HG03060 (cell line): ENCODE results near the gene HACD4.
"Not testable (repeated sequence)": the region's sequence is repeated elsewhere in the genome, so short reads cannot be mapped to it uniquely, and the experiment has no call there.

Source experiments
- ATAC-seq: cut with Tn5 transposase; IDR thresholded peaks from one replicate; pipeline ENCODE4 v1.9.1; 2021; ENCODE audit warnings: low read depth, moderate number of reproducible peaks; ENCODE audit not compliant: unreplicated experiment

HACD4 gene

DNA sequence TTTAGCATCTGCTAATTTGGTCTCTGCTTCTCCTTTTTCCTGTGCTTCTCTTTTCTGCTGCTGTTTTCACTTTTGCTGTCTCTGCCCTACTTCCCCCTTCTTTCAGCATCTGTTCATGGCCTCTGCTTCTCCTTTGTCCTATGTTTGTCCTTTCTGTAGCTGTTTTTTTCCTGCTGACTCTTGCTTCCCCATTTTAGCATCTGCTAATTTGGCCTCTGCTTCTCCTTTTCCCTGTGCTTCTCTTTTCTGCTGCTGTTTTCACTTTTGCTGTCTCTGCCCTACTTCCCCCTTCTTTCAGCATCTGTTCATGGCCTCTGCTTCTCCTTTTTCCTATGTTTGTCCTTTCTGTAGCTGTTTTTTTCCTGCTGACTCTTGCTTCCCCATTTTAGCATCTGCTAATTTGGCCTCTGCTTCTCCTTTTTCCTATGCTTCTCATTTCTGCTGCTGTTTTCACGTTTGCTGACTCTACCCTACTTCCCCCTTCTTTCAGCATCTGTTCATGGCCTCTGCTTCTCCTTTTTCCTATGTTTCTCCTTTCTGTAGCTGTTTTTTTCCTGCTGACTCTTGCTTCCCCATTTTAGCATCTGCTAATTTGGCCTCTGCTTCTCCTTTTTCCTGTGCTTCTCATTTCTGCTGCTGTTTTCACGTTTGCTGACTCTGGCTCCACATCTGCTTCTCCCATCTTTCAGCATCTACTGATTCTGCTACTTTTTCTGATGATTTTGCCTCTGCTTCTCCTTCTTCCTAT lies 57.1 kb downstream of the HACD4 start:
- not testable (repeated sequence) for ATAC-seq

DNA sequence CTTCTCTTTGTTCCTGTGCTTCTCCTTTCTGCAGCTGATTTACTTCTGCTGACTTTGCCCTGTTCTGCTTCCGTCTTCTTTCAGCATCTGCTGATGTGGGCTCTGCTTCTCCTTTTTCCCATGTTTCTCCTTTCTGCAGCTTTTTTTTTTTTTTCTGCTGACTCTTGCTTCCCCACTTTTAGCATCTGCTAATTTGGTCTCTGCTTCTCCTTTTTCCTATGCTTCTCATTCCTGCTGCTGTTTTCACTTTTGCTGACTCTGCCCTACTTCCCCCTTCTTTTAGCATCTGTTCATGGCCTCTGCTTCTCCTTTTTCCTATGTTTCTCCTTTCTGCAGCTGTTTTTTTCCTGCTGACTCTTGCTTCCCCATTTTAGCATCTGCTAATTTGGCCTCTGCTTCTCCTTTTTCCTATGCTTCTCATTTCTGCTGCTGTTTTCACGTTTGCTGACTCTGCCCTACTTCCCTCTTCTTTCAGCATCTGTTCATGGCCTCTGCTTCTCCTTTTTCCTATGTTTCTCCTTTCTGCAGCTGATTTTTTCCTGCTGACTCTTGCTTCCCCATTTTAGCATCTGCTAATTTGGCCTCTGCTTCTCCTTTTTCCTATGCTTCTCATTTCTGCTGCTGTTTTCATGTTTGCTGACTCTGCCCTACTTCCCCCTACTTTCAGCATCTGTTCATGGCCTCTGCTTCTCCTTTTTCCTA lies 58.0 kb downstream of the HACD4 start:
- not testable (repeated sequence) for ATAC-seq

DNA sequence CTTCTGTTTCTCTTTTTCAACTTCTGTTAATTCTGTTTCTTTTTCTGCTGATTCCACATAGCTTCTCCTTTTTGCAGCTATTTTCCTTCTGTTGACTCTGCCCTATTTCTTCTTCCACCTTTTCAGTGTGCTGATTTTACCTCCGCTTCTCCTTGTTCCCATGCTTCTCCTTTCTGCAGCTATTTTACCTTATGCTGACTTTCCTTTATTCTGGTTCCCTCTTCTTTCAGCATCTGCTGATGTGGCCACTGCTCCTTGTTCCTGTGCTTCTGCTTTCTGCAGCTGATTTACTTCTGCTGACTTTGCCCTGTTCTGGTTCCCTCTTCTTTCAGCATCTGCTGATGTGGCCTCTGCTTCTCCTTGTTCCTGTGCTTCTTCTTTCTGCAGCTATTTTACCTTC lies 58.8 kb downstream of the HACD4 start:
- no peak for ATAC-seq

DNA sequence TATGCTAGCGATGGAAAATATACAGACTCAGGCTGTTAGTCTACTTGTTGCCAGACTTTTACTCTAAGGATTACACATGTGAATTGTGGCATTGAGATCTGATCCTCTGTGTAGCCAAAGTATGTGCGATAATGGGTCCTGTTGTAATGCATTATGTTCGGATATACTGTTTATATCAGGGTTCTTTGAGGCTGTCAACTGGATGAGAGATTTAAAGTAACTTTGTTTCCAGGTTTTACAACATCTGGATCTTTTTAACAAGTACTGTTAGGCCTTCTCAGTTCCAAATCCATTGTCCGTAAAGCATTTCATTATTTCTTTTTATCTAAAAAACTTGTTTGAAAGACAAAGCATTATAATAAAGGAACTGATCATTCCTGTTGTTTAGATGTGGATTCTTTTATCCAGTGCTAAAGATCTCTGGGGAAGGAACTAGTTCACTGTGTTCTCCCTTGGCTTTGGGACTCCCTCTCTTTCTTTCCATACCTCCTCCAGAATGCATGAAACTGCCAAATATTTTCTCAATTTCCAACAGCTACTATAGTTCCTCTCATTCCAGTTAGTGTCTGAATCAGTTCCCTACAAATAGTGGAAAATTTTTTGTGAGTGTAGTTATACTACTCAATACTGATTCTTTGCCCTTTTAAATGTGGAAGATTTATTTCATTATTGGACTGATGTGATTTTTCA lies 68.8 kb downstream of the HACD4 start:
- ATAC-seq = no peak

DNA sequence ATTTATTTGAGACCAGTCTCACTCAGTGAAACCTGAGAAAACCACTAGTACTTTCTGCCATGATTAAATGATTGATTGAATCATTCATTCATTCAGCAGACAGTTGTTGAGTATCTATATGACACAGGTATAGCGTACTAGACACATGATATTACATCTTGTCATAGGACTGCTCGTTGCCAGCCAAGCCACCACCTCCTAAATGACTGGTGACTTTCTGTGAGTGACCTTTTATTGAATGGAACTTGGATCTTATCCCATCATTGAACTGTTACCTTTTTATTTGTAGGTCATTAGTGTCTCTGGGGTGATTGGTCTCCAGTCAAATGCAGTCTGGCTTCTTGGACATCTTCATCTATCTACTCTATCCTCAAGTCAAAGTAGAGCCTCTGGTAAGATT lies 80.7 kb downstream of the HACD4 start:
- ATAC-seq = no peak
